Neutrophil (primary cell): Measurements from ENCODE around the gene RAB31.

Experiments
- H3K27ac ChIP-seq: fragments of 200-600 bp; sonication (generic); 2 replicates; pipeline ENCODE4 v1.5.1; 2016; ENCODE audit warnings: mild to moderate bottlenecking, moderate library complexity
- H3K27me3 ChIP-seq: fragments of 200-600 bp; sonication (generic); 2 replicates; pipeline ENCODE4 v1.6.0; 2016; ENCODE audit warnings: mild to moderate bottlenecking
- H3K36me3 ChIP-seq: fragments of 200-600 bp; sonication (generic); 2 replicates; pipeline ENCODE4 v1.5.1; 2017
- H3K4me1 ChIP-seq, 2 experiments: fragments of 200-600 bp in 1 of 2; sonication (generic) in 1 of 2; 1 replicate in 1 of 2; 2 replicates in 1 of 2; pipeline versions ENCODE4 v1.5.1 to v1.6.1; 2013 to 2016; ENCODE audit warnings: low read depth in 1 of 2, low read length in 1 of 2, mild to moderate bottlenecking in 1 of 2, moderate library complexity in 1 of 2; ENCODE audit not compliant: control insufficient read depth in 1 of 2, insufficient read depth in 1 of 2
- H3K4me3 ChIP-seq, 2 experiments: fragments of 200-600 bp in 1 of 2; sonication (generic) in 1 of 2; 1 replicate in 1 of 2; 2 replicates in 1 of 2; pipeline ENCODE4 v1.5.1; 2013 to 2016; ENCODE audit warnings: low read depth in 1 of 2, low read length in 1 of 2, mild to moderate bottlenecking in 1 of 2, moderate library complexity in 1 of 2
- H3K9me3 ChIP-seq: fragments of 200-600 bp; sonication (generic); 2 replicates; pipeline ENCODE4 v1.5.1; 2016
- CTCF ChIP-seq: fragments of 200-600 bp; sonication (generic); IDR thresholded peaks from 2 replicates; pipeline ENCODE4 v1.5.1; 2016; ENCODE audit warnings: antibody characterized with exemption

The RAB31 gene

DNA sequence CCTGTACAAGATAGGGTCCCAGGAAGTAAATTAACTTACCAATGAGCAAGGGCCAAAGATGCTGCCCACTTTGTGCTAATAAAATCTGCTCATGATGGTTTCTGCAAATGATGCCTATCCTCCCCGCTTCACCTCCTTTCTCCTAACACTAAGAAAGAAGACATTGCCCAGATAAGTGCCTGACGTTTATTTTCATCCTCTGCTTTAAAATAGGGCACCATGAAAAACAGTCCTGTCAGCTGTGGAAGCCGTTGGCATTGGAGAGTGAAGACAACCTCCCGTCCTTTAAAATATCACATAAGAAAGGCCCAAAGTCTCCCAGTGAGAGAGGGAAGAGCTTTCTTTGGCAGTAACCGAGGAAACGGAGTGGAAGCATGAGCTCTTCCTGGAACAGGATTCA lies 176.0 kb downstream of the RAB31 start:
- no peaks in the 10 kb centered on the region for H3K9me3 ChIP-seq
- no peak for TF ChIP-seq CTCF

DNA sequence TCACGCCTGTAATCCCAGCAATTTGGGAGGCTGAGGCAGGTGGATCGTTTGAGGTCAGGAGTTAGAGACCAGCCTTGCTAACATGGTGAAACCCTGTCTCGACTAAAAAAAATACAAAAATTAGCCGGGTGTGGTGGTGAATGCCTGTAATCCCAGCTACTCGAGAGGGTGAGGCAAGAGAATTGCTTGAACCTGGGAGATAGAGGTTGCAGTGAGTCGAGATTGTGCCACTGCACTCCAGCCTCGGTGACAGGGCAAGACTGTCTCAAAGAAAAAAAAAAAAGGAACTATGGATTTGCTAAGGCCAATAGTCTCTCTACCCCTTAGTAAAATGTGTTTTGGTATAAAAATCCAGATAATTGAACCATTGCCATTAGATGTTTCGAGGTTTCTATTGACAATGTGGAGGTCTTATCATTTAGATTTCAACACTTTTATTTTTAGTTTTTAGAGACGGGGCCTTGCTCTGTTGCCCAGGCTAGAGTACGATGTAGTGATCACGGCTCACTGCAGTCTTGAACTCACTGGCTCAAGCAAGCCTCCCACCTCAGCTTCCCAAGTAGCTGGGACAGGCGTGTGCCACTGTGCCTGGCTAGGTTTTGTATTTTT lies 176.5 kb downstream of the RAB31 start:
- TF ChIP-seq CTCF: no peak
- no peaks in the 10 kb centered on the region for H3K27me3 ChIP-seq
- peaks cover 6 to 7% of the 10 kb centered on the region in 2 experiments for H3K4me1 ChIP-seq
- H3K4me3 ChIP-seq: no peak overlapping the region
- no peaks in the 10 kb centered on the region for H3K9me3 ChIP-seq
- H3K27ac ChIP-seq: no peak overlapping the region
- H3K36me3 ChIP-seq: no peaks in the 10 kb centered on the region

More for the DNA sequence above, 176.0 kb downstream of the RAB31 start:
- H3K4me3 ChIP-seq: no peak overlapping the region
- H3K27ac ChIP-seq: no peak overlapping the region
- peaks cover 6 to 7% of the 10 kb centered on the region in 2 experiments for H3K4me1 ChIP-seq
- H3K27me3 ChIP-seq: no peaks in the 10 kb centered on the region
- H3K36me3 ChIP-seq: no peaks in the 10 kb centered on the region

GRCh38 chr18:9885170-9886004 lies 177.3 kb downstream of the RAB31 start, which contains the start of gene TXNDC2:
TSS of gene TXNDC2 (plus strand) at chr18:9885973. CDS start at chr18:9886681, 708 bp downstream.
- Histone ChIP-seq H3K27ac (no peak within 1 kb of the TSS), H3K9me3 (no peaks in the 10 kb centered on the region), H3K27me3 (no peaks in the 10 kb centered on the region), H3K4me3 (no peak within 1 kb of the TSS), H3K36me3 (no peaks in the 10 kb centered on the region), H3K4me1 (peaks cover 6 to 7% of the 10 kb centered on the region in 2 experiments)
- TF ChIP-seq CTCF: no peak

- H3K4me3 ChIP-seq: no peak overlapping the region
- no peak for TF ChIP-seq CTCF
- H3K36me3 ChIP-seq: no peaks in the 10 kb centered on the region
- H3K27ac ChIP-seq: no peak overlapping the region
- H3K9me3 ChIP-seq: no peaks in the 10 kb centered on the region
- peaks cover 6 to 7% of the 10 kb centered on the region in 2 experiments for H3K4me1 ChIP-seq
- no peaks in the 10 kb centered on the region for H3K27me3 ChIP-seq
Measured at GRCh38 chr18:9886005-9886348, 177.9 kb downstream of the RAB31 start.

GRCh38 chr18:9887992-9888391 lies 179.9 kb downstream of the RAB31 start:
- H3K27ac ChIP-seq: no peak overlapping the region
- TF ChIP-seq CTCF: no peak
- H3K4me3 ChIP-seq: no peak overlapping the region
- H3K9me3 ChIP-seq: no peaks in the 10 kb centered on the region
- H3K36me3 ChIP-seq: no peaks in the 10 kb centered on the region
- no peaks in the 10 kb centered on the region for H3K27me3 ChIP-seq
- H3K4me1 ChIP-seq: peaks cover 6 to 7% of the 10 kb centered on the region in 2 experiments
